NCI-H524 treated with DMSO at 0.1 percent for 48 hours (cell line): ENCODE data around the gene TSPAN4.
A peak's percentile ranks its signal among the peaks of the same experiment; 100 is the strongest.

Source experiments
- DNase-seq: peaks from one replicate; lab custom pipeline; 2025; lab: John Stamatoyannopoulos, UW

Gene TSPAN4, protein sequence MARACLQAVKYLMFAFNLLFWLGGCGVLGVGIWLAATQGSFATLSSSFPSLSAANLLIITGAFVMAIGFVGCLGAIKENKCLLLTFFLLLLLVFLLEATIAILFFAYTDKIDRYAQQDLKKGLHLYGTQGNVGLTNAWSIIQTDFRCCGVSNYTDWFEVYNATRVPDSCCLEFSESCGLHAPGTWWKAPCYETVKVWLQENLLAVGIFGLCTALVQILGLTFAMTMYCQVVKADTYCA

DNA sequence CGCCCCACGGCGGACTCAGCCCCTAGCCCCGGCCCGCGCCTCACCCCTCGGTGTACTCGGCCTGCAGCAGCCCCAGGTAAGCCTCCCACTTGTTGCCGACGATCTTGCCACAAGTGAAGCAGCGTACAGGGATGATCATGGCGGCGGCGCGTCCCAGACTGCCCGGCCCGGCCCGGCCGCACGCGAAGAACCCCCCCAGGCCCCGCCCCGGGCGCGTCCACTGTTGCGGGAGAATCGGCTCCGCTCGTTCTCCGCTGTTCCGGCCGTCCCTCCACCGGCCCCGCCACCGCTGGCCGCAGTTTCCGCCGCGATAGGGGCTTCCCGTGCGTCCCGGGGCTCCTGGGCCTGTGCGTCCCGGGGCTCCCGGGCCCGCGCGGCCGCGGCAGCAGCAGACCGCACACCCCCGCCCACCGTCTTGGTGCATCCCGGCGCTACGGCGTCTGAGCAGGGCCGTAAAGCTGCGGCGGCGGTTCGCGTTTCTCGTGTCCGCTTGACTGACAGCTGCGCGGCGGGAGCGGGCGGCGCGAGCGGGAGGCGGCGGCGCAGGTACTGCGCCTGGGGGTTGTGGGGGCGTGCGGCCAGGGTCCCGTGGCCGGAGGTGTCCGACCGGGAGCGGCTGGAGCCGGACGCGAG, at the start of gene TSPAN4, which contains the start of gene POLR2L:
Gene TSPAN4 (plus strand): TSS at position 483 of the 633 bp plus-strand sequence. CDS start 7,453 bp downstream, outside the sequence.
Gene POLR2L (minus strand): TSS at position 160 of the 633 bp plus-strand sequence. CDS start 21 bp downstream, at position 139.
- DNase-seq, result no peak

DNA sequence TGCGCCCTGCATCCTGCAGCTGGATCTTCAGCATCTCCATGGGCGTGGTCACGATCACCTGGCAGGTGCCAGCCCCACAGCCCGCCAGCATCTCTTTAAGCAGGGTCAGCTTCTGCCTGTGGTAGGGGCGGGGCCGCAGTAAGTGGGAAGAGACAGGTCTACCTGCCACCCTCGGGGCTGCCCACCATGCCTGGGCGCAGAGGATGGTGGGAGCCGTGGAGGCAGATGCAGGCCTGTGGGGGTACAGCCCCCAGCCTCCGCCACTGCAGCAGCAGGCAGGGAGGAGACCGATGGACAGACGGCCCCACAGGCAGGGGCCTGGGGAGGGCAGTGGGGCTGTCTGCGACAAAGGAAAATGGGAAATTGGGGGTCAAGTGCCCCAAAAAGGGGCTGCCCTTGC, 49.8 kb upstream of the TSPAN4 start:
- no peak for DNase-seq

DNA sequence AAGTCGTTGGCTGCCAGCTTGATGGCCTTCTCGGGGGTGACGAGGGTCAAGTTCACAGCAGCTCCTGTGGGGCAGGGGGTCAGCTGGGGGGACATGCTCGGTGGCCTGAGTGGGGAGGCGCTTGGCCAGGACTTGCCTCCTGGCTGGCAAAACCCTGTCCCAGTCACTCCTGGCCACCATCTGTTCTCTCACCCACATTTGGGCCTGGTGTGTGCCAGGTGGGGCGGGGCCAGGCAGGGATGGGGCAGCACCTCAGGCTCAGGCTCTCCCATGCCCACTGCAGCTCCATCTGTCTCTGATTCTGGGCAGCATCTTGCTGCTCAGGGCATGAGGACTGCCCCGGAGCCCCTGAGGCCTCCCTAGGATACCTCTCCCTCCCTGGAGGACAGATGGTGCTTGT, 49.1 kb upstream of the TSPAN4 start:
- peak; percentile 59 for DNase-seq

DNA sequence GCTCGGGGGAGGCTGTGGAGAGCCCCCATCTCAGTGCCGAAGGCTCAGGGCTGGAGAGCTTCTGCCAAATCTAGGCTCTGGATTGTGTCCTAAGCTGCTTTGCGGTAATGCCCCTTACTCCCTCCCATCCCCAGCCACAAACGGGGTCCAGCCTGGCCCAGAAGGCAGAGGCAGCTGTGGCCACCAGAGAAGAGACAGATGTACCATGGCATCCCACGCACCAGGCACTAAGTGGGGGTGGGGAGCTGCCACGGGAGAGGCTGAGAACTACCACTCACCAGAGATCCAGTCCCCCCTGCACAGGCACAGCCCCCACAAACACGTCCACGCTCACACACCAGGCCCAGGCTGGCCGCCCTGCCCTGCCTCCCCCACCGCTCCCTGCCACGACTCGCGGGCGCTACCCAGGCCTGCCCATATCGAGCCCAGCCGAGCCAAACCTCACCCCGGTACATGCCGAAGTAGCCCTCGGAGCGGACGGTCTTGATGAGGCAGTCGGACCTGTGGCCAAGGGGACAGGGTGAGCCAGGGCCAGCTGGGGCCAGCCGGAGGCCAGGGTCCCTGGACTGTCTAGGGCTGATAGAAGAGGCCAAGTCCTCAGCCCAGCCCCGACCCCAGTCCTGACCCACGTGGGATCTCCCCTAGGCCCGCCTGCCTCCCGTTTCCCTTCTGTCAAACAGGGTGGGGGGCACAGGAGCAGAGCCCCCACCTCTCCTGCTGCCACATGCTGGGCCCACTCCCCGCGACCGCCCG, 48.5 kb upstream of the TSPAN4 start:
- no peak for DNase-seq

DNA sequence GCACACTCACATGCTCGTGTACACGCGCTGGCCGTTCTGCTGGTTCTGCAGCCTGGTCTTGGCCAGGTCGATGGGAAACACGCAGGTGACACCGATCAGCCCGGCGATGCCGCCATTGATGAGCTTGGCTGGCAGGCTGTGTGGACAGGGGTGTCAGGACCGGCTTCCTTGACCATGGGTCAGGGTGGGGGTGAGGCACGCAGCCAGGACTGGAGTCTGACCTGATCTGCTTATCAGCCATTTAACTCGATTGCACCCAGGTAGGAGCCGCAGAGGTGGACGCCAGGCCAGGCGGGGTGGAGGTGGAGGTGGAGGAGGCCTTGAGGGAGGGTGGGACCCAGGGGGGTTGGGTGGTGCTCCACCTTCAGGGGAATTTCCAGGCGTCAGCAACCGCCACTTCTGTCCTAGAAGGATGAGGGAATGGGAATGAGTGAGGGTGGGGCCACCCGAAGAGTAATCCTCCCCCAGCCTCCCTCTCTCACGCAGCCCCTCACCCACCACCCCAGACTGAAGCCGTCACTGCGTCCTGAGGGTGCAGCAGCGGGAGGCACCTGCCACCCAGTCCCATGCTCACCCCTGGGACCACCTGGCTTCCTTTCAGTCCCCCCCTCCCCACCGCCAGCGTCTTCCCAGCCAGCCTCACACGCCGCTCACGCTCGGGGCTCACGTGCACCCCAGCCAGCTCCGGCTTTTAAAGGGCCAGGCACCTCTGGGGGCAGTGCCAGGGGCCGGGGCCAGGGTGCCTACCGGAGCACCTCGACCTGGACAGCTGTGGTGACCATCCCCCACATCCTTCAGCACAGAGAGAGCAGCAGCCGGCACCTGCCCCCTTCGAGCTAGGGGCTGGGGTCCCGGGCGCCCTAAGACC, 47.7 kb upstream of the TSPAN4 start:
- DNase-seq, result no peak

DNA sequence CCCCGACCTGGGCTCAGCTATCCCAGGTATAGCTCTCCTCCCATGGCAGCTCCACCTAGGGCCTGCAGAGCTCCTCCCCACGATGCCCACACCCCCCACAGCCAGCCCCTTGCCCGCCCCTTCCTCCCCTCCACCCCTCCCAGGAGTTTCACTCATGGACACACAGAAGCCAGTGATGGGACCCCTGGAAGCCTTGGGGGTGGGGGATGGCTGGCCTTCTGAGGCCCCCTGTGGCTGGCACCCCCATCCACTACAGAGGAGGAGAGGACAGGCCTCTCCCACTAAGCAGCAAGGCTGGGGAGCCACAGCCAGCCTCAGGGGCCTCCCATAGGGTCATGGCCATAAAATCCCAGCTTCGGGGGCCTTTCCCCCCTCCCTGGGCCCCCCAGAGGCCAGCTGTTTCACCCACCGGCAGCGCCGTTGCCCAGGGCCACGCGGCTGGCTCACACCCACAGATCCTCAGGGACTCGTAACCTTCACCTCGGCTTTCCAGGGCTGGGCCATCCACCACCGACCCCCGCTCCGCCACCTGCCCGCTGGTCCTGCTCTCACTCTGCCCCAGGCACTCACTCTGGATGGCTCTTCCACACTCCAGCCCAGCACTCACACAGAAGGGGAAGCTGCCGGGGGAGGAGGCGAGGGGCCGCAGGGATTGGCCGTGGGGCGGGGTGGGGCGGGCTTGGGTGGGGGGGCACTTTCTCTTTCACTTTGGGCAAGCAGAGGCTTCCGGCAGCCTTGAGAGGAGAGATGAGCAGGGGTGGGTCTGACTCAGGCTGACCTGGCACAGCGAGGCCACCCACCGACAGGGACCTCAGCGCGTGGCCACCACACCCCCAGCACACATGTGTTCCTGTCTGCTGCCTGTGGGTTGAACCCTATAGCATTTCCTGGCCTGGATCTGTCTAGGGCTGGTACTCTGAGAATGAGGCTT, 46.8 kb upstream of the TSPAN4 start:
- DNase-seq, result no peak

DNA sequence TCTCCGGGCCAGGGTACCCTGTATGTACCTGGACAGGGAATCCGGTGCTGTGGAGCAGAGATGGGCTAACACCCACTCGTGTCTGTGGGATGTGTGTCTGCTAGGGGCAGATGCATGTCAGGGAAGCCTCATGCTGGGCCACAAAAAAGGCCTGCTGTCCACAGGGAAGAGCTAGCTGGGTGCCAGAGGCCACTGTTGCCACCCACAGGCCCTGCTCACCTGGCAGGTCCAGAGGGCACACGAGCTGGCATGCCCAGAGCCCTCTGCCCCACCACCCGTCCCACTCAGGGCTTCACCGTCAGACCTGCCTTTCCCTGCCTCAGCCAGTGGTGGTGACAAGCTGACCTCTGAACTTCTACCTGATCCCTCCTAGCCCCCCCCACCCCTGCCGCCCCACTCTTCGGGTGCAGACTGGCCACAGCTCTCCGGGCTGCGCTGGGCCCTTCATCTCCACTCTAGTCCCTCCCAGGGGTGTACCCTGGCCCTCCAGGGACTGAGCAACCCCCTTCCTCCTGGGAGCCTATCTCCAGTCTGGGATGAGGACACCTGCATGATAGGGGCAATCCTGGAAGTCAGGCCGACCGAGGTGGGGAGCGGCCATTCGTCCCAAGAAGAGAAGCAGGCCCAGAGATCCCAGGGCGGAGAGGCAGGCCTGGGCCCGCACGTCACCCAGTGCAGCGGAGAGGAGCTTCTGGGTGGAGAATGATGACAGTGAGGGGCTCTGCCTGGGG, 45.9 kb upstream of the TSPAN4 start:
- DNase-seq, result no peak

DNA sequence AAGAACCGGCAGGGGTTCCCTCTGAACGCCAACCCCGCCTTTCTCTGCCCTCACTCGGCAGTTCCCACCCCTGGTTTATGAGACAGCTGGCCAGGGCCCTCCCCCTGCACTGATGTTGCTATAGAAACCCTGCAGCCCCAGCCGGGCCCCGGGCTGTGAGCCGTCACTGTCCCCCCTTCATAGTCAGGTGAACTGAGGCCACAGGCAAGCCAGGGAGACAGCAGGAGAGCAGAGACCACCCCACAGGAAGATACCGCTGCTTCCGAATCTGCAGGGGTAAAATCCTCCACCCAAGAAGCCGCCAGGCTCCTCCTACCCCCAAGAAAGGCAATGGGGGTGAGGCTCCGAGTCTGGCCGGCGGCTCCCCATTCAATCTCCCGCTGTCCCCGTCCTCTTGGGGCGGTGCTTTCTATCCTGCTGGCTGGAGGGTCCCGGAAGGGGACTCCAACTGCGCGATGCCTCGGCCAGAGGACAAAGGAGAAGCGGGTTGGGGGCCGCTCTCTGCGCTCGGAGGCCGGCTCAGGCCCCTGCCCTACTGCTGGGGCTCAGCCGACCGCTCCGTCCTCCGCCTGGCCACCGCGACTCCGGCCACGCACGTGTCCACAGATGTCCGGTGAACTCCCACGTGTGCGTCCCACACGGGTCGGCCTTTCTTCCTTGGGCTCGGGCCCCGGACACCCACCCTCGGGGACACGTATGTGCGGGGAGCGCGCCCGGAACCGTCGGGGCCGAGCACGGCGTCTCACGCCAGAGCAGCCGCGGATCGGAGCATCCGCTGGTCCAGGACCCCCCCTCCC, 45.2 kb upstream of the TSPAN4 start:
- peak; percentile 27 for DNase-seq

DNA sequence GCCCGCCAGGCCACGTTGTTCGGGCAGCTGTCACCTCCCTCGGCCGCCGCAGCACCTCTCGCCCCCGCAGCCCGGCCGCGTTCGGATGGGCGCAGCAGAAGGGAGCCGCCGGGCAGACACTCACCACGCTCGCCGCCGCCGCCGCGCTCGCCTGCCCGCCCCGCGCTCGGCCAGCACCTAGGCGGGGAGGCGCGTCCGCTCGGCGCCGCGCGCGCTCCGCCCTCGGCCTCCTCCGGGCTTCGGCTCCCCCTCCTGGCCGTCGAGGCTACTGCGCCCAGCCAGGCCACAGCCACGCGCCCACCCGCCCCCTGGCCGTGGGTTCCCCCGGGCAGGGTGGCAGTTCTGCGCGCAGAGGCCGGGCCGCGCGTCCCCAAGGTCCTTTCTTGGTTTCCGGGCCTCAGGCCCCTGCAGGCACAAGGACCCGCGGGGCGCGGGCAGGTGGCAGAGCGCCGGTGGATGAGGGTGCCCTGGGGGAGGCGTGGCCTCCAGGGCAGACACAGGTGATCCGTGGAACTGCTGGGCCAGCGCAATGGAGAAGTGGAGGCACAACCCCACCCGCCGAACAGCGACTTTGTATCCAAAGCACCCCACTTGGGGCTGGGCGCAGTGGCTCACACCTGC, 44.4 kb upstream of the TSPAN4 start, which contains the start of gene SLC25A22:
Gene SLC25A22 (minus strand): TSS at position 189 of the 621 bp plus-strand sequence. CDS start 3,275 bp downstream, outside the sequence.
- DNase-seq, result no peak

DNA sequence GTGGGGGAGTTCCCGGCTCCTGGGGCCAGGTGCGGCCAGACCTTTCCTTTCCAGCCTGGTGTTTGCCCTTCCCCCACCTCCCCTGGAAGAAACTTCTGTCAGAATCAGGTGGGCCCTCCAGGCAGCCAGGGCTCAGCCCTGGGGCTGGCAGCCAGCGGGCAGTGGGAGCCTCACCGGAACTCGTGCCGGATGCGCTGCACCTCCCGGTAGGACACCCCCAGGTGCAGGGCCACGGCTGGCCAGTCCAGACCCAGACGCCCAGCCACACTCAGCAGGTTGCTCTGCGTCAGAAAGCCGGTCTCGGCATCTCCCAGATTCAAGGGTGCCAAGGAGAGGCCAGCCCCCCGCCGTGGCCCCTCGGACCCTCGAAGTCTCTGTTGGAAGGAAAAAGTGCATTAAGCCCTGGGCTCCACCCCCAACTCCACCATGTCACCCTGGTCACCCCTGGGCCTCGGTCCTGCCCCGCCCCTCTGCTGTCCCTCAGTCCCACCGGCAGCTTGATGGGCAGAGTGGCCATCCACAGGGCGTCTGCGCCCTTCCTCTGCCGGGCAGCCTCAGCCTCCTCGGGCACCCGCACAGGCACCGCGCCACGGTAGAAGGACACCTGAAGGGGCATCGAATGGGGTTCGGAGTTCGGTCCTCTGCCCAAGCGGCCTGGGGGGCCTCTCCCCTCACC, 42.9 kb upstream of the TSPAN4 start:
- DNase-seq, result no peak

DNA sequence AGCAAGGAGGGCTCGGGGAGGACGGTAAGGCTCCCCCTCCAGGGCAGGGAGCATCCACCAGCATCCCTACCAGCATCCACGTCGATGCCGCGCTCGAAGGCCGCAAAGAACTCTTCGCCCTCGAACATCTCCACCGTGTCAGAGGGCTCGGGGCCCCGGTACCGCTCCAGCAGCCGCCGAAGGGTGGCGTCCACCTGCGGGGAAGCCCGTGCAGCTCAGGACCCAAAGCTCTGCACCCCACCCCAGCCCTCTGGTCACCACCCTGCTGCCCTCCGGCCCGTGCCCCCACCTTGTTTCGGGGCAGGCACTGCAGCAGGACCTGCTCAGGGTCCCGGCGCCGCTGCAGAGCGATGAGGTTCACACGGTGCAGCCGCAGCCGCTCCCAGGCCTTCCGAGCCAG, 42.2 kb upstream of the TSPAN4 start:
- no peak for DNase-seq

DNA sequence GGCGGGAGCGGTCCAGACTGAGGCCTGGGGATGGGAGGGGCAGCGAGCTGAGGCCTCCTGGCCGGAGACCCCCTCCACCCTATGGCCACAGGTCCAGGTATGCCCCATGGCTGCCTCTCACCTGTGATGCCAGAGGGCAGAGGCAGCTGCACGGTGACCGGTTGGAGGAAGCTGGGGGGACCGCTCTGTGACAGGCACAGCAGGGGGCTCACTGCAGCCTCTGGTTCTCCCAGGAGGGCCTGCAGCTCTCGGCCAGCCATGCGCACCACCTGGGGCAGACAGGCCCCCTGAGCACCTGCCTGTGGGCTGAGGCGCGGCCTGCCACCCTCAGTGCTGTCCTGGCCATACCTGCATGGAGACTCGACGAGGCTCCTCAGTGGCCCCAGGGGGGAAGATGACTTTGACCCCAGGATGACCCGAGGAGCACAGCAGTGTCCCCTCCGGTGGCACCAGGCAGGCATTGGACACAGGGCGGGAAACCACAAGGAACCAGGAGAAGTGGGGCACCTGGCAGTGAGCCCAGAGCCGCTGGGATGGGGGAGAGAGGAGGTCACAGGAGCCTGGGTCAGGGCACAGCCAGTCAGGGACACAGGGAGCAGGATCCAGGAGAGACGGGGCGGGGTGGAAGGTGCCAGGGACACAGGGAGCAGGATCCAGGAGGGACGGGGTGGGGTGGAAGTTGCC, 41.4 kb upstream of the TSPAN4 start:
- no peak for DNase-seq

DNA sequence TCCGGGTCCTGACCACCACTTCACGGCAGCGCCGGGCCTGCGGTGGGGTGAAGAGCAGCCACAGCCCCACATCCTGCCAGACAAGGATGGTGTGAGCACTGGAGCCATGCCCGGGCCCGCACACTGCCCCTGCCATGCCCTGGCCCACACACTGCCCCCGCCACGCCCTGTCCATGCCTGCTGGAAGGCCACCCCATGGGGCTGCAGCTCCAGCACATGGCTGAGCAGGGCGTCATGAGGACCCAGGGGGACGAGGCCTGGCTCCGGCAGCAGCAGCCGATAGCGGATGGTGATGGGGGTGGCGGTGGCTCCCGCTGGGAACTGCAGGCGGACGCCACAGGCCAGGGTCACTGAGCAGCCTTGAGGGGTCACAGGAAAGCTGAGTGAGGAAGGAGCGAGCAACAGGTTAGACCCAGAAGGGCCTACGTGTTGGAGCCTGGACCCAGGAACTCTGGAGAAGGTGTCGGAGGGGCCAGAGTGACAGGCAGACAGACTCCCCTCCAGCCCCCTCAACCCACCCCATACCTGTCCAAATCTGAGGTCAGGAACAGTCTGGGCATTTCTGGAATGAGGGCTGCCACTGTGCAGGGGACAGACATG, 40.5 kb upstream of the TSPAN4 start:
- no peak for DNase-seq

DNA sequence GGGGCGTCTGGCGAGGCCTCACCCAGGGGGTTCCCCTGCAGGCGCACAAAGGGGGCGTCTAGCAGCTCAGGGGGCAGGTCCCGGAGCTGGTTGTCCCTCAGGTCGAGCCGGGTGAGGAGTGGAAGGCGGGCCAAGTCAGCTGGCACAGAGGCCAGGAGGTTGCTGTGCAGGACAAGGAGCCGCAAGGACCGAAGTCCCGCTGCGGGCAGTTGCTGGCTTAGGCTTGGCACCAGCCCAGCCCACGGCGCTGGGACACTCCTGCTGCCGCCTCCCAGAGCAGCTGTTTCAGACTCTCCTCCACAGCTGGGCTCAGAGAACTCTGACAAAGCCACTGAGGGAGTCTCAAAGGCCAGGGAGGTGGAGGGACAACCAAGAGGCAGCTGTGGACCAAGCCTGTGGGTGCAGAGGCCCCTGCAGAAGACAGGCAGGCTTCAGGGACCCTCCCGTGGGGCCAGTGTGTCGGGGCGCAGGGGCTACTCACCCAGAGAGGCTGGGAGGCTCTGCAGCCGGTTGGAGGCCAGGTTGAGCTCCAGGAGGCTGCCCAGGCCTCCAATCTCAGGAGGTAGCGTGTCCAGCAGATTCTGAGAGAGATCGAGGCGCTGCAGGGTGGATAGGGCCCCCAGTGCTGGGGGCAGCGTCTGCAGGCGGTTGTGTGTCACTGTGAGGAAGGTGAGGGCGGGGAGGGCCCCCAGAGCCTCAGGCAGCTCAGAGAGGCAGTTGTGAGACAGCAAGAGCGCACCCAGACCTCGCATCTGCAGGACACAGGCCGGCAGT, 39.8 kb upstream of the TSPAN4 start:
- no peak for DNase-seq

DNA sequence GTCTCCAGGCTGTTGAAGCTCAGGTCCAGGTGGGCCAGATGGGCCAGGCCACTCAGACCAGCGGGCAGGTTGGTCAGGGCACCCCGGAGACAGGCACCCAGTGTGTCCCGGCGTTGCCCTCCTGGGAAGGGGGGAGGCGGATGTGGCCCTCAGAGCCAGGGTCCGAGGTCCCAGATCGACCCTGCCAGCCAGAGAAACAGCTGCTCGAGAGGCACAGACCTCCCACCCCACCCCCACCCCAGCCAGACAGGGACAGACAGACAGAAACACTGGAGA, 39.2 kb upstream of the TSPAN4 start:
- no peak for DNase-seq

DNA sequence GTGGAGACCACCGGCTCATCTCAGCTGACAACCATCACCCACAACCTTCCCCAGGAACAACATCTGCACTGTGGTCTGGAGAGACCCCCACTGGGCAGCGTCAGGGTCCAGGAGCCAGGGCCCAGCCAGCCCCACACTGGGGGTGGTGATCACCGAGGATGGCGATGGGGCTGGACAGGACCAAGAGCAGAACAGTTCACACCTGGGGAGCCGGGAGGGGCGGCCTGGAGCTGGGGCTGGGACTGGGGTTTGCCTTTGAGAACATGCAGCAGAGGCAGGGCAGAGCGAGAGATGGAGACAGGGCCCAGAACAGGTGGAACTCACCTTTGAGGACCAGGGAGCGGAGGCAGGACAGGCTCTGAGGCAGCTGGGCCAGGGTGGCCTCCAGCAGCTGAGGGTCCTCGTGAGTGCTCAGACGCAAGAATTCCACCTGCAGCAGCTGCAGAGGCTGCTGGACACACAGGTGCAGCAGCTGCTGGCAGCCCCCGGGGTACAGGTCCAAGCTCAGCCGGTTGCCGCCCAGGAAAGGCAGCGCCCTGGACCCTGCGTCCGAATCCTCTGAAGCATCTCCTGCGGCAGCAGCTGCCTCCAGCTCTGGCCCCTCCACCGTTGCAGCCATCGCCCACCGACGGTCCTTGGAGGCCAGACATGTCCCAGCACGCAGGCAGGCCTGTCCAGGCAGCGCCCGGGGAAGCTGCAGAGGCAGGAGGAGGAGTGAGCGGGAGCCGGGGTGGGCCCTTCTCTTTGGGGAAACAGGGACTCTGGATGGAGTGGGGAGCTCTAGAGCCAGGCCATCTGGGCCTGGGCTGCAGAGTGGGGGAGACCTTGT, 38.7 kb upstream of the TSPAN4 start:
- no peak for DNase-seq
